ENCODE measurements around the gene ALK. TPM values are rescaled to one million over a fixed set of nuclear protein-coding genes. Genes with fewer than 3 reads are reported as not detected.

The ALK gene
- polyA plus RNA-seq, 3 donors: not detected

GRCh38 chr2:29182920-29183319 is 738.5 kb downstream of the ALK start:
- Histone ChIP-seq H3K27ac (ENCODE audit: low read depth in 1 of 2, low read length in 2 of 2) (no peak overlapping the region), H2AFZ (ENCODE audit: insufficient read depth, low read depth, low read length, poor library complexity, severe bottlenecking) (no peak overlapping the region), H3K4me1 (ENCODE audit: control insufficient read depth in 1 of 2, insufficient read depth in 2 of 2, low read length in 2 of 2) (no peaks in the 10 kb centered on the region), H4K20me1 (ENCODE audit: insufficient read depth, low read length) (no peaks in the 10 kb centered on the region), H3K9ac (ENCODE audit: insufficient read depth, low read length, poor library complexity, severe bottlenecking) (no peak overlapping the region), H3K36me3 (replicated peaks in 1 of 2; ENCODE audit: control insufficient read depth in 1 of 2, insufficient read depth in 2 of 2, low read length in 2 of 2) (peaks cover 15 to 27% of the 10 kb centered on the region in 2 donors), H3K4me3 (replicated peaks in 1 of 3; ENCODE audit: low read depth in 2 of 3, low read length in 3 of 3) (no peak overlapping the region), H3K27me3 (ENCODE audit: control insufficient read depth in 2 of 2, insufficient read depth in 2 of 2, low read length in 2 of 2) (no peaks in the 10 kb centered on the region), H3K9me3 (replicated peaks in 1 of 2; ENCODE audit: control insufficient read depth in 1 of 2, insufficient read depth in 1 of 2, low read length in 2 of 2) (peaks cover 0 to 5% of the 10 kb centered on the region in 2 donors), H3K4me2 (replicated peaks; ENCODE audit: extremely low read depth, low read length, poor library complexity, severe bottlenecking) (no peak overlapping the region), H3K79me2 (ENCODE audit: insufficient read depth, low read length) (no peaks in the 10 kb centered on the region)
- no peak for DNase-seq
- H3K36me3 Mint-ChIP-seq: peaks cover 26 to 40% of the 10 kb centered on the region in 2 donors
- intact Hi-C loops (cut with micrococcal nuclease): no loop called here
- H3K4me3 Mint-ChIP-seq: no peak overlapping the region
- peaks cover 3 to 6% (median 5%) of the 10 kb centered on the region in 7 donors for H3K9me3 Mint-ChIP-seq
- no peak overlapping the region for H3K27ac Mint-ChIP-seq
- TF ChIP-seq CTCF (IDR thresholded peaks at IDR 0.05): no peak
- H3K27me3 Mint-ChIP-seq (ENCODE audit: low read depth in 3 of 3): no peaks in the 10 kb centered on the region
- H3K4me1 Mint-ChIP-seq: no peaks in the 10 kb centered on the region

GRCh38 chr2:29182334-29182733 is 739.1 kb downstream of the ALK start:
- peaks cover 0 to 2% (median under 1%) of the 10 kb centered on the region in 7 donors for H3K9me3 Mint-ChIP-seq
- no peak overlapping the region for H3K9ac ChIP-seq (ENCODE audit: insufficient read depth, low read length, poor library complexity, severe bottlenecking)
- H3K4me2 ChIP-seq (replicated peaks; ENCODE audit: extremely low read depth, low read length, poor library complexity, severe bottlenecking): no peak overlapping the region
- no peak for TF ChIP-seq CTCF (IDR thresholded peaks at IDR 0.05)
- H3K27ac ChIP-seq (ENCODE audit: low read depth in 1 of 2, low read length in 2 of 2): no peak overlapping the region
- no peaks in the 10 kb centered on the region for H3K27me3 Mint-ChIP-seq (ENCODE audit: low read depth in 3 of 3)
- peaks cover 0 to 2% of the 10 kb centered on the region in 2 donors for H3K9me3 ChIP-seq (replicated peaks in 1 of 2; ENCODE audit: control insufficient read depth in 1 of 2, insufficient read depth in 1 of 2, low read length in 2 of 2)
- no peaks in the 10 kb centered on the region for H3K4me1 Mint-ChIP-seq
- H3K4me3 ChIP-seq (replicated peaks in 1 of 3; ENCODE audit: low read depth in 2 of 3, low read length in 3 of 3): no peak overlapping the region
- no peaks in the 10 kb centered on the region for H3K4me1 ChIP-seq (ENCODE audit: control insufficient read depth in 1 of 2, insufficient read depth in 2 of 2, low read length in 2 of 2)
- intact Hi-C loops (cut with micrococcal nuclease): no loop called here
- H3K79me2 ChIP-seq (ENCODE audit: insufficient read depth, low read length): no peaks in the 10 kb centered on the region
- peaks cover 15 to 25% of the 10 kb centered on the region in 2 donors for H3K36me3 ChIP-seq (replicated peaks in 1 of 2; ENCODE audit: control insufficient read depth in 1 of 2, insufficient read depth in 2 of 2, low read length in 2 of 2)
- WGBS (ENCODE audit: insufficient coverage): no CpG with 5 or more reads among the region's 1 CpG
- peaks cover 22 to 35% of the 10 kb centered on the region in 2 donors for H3K36me3 Mint-ChIP-seq
- no peak overlapping the region for H3K4me3 Mint-ChIP-seq
- no peaks in the 10 kb centered on the region for H3K27me3 ChIP-seq (ENCODE audit: control insufficient read depth in 2 of 2, insufficient read depth in 2 of 2, low read length in 2 of 2)
- no peak for DNase-seq
- no peak overlapping the region for H3K27ac Mint-ChIP-seq
- H2AFZ ChIP-seq (ENCODE audit: insufficient read depth, low read depth, low read length, poor library complexity, severe bottlenecking): no peak overlapping the region
- no peaks in the 10 kb centered on the region for H4K20me1 ChIP-seq (ENCODE audit: insufficient read depth, low read length)

All from CD14-positive monocyte (primary cell).